HG03060 (cell line): ENCODE measurements around the gene ALPG.
"Not testable (repeated sequence)": the region's sequence is repeated elsewhere in the genome, so short reads cannot be mapped to it uniquely, and the experiment has no call there.

Experiments used
- ATAC-seq: cut with Tn5 transposase; IDR thresholded peaks from one replicate; pipeline ENCODE4 v1.9.1; 2021; ENCODE audit warnings: low read depth, moderate number of reproducible peaks; ENCODE audit not compliant: unreplicated experiment

The ALPG gene

DNA sequence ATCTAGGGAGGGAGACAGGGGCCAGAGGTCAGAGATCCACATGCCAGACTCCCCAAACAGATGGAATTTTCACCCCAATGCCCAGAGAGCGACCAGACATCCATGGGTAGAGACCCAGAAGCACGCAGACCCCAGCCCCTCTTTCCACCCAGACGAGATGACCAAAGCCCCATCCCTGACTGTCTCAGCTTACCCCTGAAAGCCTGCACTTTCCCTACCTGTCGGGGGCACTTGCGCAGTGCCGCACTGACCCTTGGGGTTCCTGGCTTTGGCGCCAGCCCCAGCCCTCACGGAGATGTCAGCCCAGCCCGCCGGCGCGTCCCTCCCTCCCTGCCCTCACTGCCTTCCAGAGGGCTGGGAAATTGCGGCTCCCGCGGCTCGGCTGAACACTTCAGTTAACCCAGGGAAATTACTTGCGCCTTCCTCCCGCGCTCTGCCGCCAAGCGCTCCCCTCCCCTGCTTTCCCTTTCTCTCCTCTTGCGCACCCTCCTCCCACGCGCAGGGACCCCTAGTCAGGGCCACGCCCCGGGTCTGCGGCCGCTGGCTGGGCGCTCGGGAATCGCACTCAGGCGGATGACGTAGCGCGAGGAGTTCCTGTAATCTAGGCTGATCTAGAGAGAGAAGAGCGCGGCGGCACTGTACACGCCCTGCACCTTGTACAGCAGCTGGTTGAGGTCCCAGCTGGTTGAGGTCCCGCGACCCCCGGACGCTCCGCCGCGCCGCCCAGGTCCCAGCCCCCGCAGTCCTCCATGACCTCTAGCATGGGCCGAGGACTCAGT, 12.0 kb downstream of the ALPG start:
- no peak for ATAC-seq

DNA sequence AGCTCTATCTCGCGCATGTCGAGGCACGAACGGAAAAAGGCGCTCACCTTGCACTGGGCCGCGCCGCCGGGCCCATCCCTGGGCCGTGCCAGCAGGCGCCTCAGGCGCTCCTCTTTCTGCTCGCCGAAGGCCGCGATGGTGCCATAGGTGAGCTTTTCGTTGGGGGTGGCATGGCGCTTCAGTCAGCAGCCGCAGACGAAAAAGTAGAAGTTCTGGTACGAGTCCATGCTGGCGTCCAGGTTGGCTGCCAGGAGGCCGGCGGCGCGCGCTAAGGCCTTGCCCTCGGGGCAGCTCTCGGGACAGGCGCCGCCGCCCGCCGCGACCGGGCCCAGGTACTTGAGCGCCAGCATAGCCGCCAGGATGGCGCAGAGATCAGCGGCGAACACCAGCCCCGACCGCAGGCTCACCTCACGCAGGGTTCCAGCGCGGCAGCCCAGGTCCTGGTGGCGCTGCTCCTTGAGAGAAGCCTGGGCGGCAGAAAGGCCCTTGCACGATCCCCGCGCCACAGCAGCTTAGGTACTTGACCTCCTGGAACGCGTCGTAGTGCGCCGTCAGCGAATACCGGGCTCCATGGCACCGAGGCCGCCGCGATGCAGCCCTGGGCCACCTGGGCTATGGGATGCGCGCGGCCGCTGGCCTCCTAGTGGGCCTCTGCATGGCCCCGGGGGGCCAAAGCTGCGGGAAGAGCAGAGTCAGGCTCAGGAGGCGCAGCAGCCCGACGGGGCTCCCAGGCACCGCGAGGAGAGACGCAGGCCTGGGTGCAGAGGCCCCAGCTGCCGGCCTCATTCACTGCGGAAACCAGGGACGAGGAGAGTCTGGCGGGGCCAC, 12.8 kb downstream of the ALPG start:
- ATAC-seq, result no peak

DNA sequence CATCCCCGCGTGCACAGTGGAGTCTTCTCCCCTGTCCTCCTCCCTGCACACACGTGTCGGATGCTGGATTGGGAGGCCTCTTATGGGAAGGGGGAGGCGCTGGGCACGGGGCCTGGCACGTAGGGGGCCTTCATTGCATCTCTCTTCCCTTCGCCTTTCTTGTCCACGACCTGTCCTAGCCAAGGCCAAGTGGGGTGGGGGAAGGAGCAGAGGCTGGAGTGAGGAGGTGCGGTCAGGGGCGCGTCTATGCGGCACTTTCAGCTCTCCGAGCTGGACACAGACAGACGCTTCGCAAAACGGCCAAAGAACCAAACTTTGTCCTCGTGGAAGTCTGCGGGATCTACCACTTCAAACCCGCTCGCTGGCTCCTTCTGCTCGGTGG, 13.4 kb downstream of the ALPG start:
- ATAC-seq, result no peak

DNA sequence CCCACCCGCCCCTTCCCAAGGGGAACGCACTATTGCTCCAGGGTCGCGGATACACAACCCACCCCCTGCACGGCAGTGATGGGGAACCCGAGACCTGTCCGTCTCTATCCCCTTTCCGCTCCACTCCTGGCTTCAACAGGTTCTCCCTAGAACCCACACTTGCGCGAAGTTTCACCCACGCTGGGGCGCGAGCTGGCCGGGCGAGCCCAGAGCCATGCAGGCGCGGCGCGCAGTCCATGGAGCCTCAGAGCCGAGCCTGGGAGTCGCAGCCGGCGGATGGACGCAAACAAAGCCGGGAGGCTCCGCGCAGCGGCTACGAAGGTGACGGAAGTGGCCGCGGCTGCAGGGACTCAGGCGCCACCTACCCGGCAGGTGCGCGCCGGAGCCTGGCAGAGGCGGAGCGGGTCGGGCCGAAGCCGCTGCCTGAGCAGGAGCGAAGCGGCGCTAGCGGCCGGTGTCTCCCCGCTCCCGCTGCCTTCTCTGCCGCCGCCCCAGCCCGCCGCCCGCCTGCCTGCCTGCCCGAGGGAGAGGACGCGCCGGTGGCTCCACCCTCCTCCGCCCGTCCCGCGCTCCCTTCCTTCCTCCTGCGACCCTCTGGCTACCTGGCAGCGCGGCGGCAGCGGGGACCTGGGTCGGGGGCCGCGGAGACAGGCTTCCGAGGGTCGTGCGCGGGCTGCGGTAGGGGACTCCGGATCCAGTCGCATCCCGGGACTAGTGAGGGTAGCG, 14.0 kb downstream of the ALPG start:
- ATAC-seq, result no peak

DNA sequence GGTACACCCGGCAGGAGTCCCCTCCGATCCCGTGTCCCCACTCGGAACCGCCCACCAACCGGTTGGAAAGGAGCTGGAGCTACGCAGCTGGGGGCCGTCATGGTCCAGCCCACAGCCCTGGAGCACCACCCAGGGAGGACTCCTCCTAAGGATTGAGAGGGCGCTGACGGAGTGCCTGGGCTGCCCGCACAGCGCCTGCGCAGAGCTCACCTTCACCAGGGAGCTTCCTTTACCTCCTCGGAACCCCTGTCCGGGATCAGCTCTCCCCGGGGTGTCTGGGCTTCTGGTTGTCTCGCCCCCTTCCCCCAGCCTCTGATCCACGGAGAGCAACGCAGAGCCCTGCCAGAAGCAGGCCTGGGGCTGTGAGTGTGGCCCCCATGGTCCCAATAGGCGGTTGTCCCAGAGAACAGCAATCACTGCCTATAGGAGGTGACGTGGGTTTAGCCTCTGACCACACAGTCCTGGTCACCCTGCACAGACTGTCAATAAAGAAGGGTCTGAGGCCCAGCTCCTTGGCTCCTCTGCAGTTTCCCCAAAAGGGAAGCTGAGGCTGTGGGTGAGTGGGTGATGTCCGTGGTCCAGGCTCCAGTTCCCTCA, 14.6 kb downstream of the ALPG start:
- ATAC-seq, result no peak

DNA sequence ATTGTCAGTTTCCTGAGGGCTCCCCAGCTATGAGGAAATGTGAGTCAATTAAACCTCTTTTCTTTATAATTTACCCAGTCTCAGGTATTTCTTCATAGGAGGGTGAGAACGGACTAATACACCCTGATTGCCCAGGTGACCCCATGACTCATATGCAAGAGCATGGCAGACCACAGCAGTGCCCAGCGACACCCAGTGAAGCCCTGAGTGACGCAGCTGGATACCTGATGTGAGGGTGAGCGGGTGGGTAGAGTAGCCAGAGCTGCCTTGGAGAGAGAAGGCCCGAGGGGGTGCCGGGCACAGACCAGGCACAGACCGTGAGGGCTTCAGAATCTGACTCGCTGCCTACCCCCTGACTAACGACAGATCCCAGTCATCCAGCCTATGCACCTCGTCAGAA, 15.4 kb downstream of the ALPG start:
- no peak for ATAC-seq

DNA sequence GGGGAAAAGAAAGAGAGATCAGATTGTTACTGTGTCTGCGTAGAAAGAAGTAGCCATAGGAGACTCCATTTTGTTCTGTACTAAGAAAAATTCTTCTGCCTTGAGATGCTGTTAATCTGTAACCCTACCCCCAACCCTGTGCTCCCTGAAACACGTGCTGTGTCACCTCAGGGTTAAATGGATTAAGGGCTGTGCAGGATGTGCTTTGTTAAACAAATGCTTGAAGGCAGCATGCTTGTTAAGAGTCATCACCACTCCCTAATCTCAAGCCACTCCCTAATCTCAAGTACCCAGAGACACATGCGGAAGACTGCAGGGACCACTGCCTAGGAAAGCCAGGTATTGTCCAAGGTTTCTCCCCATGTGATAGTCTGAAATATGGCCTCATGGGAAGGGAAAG, 16.4 kb downstream of the ALPG start:
- ATAC-seq, result not testable (repeated sequence)

DNA sequence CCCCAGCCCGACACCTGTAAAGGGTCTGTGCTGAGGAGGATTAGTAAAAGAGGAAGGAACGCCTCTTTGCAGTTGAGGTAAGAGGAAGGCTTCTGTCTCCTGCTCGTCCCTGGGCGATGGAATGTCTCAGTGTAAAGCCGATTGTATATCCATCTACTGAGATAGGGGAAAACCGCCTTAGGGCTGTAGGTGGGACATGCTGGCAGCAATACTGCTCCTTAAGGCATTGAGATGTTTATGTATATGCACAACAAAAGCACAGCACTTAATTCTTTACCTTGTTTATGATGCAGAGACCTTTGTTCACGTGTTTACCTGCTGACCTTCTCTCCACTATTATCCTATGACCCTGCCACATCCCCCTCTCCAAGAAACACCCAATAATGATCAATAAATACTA, 16.8 kb downstream of the ALPG start:
- ATAC-seq, result not testable (repeated sequence)

DNA sequence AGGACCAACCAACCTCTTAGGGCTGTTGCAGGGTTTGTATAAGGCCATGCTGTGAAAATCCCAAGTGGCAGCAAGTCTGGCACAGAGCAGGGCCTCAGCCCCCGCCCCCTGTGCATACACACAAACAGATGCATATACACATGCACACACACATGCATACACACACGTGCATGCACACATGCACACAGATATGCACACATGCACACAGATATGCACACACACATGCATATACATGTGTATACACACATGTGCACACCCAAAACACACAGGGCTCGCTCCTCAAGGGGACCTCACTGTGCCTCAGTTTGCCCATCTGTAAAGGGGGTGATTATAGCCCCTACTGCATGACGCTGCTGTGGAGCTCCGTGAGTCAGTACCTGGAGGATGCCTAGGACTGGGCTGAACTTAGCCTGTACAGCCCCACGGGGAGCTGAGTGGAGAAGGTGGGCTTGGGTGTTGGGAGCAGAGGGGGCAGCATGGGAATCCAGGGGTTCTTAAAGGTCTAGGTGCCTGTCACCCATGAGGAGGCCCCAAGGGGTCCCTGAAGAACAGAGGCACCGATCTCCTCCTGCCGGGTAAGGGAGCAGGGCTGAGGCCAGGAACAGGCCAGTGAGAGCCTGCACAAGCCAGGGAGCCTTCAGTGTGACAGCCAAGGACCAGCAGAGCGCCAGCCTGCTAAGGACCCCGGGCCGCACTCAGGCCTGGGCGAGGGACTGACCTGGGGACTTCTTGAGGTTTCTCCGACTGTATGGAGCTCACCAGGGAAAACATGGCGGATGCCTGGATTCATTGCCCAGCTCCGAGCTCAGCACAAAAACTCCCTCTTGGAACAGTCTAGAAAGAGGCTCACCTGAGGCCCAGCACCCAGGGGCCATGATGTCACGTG, 25.3 kb downstream of the ALPG start:
- ATAC-seq, result no peak

DNA sequence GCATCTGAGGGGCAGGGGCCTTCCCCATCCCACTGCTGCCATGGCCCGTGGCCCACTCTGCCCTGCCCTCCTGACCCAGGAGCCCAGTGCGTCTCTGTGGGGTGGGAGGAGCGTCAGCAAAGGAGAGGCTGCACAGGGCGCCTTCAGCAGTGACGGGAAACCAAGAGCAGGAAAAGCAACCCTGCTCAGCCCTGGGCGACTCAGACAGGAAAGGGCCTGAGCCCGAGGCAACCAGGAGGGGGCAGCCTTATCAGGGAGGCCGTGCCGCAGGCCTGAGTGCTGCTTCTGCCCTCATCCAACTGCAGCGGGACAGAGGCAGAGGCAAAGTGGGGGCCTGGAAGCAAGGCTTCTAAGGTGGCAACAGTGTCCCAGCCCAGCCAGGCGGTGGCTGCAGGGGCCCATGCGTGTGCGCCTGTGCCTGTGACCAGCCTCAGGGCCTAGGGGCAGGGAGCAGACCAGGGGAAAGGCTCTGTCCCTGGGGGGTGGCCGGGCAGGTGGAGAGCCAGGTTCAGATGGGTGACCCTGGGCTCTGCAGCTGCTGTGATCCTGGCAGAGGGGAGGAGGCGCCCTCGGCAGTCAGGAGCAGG, 26.0 kb downstream of the ALPG start:
- no peak for ATAC-seq

DNA sequence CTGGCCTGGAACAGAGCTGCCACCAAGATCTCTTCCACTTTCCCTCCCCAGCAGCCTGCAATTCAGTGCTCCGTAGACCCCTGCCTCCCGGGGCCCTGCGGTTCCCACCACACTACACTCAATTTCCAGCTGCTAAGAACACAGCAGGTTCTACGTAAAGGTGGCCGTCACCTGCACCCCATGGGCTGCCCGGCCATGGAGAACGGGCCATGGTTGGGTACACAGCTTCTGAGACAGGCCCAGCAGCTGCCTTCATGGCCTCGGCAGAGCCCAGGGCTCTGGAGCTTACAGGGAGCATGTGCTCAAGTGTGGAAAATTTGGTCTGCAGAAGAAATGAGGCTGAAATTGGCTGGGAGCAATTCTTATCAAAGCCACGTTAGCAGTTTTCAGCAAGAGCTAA, 27.0 kb downstream of the ALPG start:
- ATAC-seq, result not testable (repeated sequence)

DNA sequence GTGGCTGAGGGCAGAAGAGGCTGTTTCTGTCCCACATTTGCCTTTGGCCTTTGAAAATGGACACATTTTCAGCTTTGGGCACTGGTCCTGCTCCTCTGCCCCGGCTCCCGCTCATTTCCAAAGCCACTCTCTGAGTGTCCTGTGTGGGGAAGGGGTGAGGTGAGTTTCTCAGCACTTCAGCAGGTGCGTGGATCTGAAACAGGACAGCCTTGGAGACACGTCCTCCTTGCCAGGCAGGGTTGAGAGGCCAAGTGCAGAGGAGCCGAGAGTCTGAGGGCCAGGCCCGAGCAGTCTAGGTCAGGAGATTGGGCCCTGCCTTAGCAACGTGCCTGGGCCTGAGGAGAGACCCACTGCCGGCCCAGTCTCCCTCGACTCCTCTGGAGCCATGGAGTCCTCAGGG, 27.4 kb downstream of the ALPG start:
- no peak for ATAC-seq

DNA sequence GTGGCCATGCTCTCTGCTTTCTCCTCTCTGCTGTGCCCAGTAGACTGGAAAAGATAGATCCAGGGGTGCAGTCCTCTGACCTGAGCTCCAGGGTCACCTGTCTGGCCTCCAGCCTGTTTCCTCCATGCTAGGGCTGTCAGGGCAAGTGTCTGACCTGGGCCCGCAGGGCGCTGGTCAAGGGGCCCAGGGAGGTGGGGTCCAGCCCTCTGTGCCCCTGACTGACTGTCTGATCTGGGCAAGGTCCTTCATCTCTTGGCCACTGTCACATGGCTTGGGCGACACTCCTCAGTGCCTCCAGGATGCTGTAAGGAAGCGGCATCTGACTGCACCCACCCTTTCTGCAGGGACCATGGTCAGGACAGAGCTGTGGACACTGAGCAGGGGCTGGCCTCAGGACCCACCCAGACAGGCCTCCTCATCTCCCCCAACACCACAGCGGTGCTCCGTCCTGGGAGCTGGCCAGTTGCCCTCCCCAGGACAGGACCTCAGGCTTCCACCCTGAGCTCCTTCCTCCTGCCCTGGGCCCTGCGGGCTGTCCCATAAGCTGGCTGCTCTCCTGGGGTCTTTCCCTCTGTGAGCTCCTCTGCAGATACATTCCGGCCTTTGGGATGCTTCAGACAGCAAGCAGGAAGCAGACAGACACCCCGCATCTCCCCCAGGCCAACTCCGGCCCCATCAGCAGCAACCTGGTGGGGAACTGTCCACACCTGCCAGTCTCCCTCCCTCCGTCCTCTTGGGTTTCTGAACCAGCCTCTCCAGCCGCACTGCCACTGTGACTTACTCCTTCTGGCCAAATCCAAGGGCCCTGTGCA, 28.1 kb downstream of the ALPG start:
- ATAC-seq, result no peak

DNA sequence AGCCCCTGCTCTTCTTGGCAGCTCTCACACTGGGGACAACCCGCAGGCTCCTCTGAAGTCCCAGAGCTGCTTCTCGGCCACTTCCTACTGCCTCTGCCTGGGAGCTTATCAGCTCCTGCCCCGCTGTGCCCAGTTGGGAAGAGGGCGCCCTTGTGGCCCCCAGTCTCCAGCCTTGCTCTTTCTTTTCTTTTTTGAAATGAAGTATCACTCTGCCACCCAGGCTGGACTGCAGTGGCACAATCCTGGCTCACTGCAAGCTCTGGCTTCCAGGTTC, 28.7 kb downstream of the ALPG start:
- ATAC-seq, result no peak

DNA sequence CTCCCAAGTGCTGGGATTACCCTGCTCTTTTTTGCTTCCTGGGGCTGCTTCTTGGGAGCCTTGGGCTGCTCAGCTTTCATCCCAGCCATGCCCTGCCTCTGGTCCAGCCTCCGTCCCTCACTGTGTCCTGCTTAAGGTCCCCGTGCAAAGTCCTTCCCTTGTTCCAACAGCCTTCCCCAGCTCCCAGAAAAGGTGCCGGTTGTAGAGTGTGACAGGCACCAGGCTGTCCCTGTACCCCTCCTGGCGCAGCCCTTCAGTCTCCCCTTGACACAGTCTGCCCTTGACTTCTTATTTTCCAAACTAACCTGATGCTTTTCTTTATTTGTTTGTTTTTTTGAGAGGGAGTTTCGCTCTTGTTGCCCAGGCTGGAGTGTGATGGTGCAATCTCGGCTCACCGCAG, 29.2 kb downstream of the ALPG start:
- no peak for ATAC-seq

DNA sequence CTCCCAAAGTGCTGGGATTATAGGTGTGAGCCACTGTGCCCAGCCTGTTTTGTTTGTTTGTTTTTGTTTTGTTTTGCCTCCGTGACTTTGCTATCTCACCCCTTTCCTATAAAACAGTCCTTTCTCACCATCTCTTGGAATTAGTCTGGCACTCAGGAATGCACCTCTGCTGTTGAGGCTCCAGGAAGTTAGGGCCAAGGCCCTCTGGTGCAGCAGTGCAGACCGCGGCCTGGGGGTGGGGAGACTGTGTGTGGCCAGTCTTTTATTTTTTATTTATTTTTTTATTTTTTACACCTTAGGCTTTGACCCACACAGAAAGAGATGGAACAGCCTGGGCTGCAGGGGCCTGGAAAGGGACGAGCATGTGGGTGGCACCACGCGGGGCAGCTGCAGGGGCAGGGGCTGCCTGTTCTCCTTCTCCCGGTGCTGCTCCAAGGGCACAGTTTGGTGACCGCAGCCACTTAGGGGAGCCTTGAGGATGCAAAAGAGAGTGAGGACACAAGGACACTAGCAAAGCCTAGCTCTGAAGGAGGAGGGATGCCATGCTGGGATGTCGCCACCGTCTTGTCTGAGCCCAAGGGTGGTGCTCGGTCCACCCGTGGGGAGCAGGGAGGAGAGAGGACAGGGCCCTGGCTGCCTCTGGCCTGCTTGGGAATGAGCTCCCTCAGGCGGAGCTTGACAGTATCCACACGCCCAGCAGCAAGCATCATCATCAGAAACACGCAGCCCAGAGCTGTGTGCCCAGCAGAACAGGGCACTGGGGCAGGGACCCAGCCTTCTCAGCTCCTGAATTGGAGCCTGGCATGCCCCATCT, 29.9 kb downstream of the ALPG start:
- ATAC-seq, result no peak

DNA sequence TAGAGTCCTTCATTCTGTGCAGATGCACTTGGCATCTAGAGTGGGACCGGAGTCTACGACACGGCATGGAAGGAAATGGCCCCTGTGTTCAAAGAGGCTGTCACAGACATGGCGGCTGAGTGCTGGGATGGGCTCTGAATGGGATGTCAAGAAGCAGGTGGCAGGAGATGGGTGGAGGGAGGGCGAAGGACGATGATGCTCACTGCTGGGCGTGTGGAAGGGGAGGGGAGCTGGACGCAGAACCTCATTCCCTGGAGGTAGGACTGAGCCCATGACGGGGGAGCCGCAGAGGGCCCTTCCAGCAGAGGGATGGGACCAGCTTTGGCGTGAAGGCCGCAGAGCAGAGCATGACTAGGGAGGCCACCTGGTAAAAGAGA, 30.5 kb downstream of the ALPG start:
- ATAC-seq, result no peak

DNA sequence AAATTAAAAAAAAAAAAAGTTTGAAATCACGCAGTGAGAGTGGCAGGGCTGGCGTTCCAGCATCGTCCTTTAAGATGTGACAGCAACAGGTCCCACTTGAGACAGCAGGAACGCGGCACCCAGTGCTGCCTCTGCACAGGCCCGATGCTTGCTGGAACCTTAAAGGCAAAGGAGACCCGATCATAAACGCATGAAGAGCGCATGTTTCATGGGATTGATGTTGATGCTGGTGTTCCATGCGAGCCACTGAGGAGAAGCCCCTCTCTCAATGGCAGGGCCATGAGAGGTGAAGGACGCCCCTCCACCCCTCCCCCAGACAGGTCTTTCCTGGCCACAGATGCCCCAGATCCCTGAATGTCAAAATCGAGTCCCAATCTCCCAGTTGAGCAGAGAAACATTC, 31.4 kb downstream of the ALPG start:
- ATAC-seq, result no peak
